ENCODE measurements around the gene CDH4.

Gene CDH4

DNA sequence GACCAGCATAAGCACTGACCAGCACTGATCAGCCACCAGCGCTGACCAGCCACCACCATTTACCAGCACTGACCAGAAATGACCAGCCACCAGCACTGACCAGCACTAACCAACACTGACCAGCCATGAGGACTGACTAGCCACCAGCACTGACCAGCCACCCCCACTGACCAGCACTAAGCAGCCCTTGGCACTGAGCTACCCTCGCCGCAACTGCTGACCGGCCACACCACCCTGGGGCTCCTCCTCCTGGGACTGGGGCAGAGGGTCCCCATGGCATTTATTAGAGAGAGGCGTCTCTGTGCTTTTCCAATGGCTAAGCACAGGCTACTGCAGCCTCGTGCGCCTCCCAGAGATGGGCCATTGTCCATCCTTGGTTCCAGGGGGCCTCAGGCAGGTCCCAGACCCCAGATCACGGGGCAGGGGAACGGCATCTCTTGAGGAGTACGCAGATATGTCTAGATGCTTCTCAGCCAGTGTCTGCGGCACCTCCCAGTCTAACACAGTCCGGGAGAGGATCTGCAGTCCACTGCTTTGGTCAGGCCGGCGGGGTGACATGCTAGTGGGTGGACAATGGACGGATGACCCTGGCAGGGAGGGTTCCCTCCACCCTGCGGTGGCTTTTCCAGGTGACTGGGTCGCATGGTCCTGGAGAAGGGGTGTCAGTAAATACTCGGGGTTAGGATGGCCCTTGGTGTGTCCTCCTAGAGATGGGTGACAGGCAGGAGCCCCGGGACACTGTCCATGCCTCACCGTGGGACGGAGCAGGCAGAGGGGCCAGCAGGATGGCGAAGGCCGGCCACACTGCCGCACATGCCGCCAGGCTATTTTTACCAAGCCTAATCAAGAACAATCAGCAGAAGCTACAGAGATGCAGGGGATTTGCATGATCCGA is 645.6 kb downstream of the CDH4 start (continued):
- TF ChIP-seq, protein P1, sequence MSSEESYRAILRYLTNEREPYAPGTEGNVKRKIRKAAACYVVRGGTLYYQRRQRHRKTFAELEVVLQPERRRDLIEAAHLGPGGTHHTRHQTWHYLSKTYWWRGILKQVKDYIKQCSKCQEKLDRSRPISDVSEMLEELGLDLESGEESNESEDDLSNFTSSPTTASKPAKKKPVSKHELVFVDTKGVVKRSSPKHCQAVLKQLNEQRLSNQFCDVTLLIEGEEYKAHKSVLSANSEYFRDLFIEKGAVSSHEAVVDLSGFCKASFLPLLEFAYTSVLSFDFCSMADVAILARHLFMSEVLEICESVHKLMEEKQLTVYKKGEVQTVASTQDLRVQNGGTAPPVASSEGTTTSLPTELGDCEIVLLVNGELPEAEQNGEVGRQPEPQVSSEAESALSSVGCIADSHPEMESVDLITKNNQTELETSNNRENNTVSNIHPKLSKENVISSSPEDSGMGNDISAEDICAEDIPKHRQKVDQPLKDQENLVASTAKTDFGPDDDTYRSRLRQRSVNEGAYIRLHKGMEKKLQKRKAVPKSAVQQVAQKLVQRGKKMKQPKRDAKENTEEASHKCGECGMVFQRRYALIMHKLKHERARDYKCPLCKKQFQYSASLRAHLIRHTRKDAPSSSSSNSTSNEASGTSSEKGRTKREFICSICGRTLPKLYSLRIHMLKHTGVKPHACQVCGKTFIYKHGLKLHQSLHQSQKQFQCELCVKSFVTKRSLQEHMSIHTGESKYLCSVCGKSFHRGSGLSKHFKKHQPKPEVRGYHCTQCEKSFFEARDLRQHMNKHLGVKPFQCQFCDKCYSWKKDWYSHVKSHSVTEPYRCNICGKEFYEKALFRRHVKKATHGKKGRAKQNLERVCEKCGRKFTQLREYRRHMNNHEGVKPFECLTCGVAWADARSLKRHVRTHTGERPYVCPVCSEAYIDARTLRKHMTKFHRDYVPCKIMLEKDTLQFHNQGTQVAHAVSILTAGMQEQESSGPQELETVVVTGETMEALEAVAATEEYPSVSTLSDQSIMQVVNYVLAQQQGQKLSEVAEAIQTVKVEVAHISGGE (tag by site-specific recombination; conservative IDR thresholded peaks at IDR 0.05; ENCODE audit: low read depth), result no peak
- no peak for TF ChIP-seq ZBTB1 (tag by site-specific recombination; IDR thresholded peaks at IDR 0.05)

DNA sequence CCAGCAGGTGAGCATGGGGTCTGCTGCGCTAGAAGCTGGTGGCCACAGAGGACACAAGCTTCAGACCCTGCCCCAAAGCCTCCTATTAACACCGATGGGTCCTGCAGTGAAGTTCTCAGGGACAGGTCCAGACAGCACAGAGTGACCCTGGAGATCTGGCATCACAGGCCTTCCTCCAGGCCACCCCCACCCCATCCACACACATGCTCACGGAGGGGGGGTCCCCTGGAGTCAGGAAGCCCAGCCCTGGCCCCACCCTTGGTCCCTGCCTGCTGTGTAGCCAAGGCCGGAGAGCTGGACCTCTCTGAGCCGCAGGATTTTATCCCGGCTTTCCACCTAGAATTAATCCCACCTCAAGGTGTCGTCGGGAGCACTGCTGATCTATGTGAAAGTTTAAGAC is 646.3 kb downstream of the CDH4 start:
- Histone ChIP-seq H3K9me3 (ENCODE audit: control insufficient read depth, insufficient read depth, low read depth, low read length) (no peaks in the 10 kb centered on the region), H3K4me1 (ENCODE audit: control insufficient read depth, insufficient read depth, low read length) (no peaks in the 10 kb centered on the region), H3K4me3 (ENCODE audit: low read depth, low read length) (no peak overlapping the region), H3K36me3 (ENCODE audit: control insufficient read depth in 2 of 2, insufficient read depth in 1 of 2, low read length in 2 of 2) (no peaks in the 10 kb centered on the region), H3K27ac (ENCODE audit: extremely low read depth, low read depth, low read length) (no peak overlapping the region)
- TF ChIP-seq ZNF114 (tag by site-specific recombination; IDR thresholded peaks at IDR 0.05) (no peak), ZNF48 (tag by site-specific recombination; IDR thresholded peaks at IDR 0.05) (no peak), ZNF707 (tag by site-specific recombination; IDR thresholded peaks at IDR 0.05) (no peak), GLIS1 (tag by site-specific recombination; IDR thresholded peaks at IDR 0.05) (no peak), ZNF394 (tag by site-specific recombination; IDR thresholded peaks at IDR 0.05; ENCODE audit: borderline replicate concordance) (no peak), ZNF223 (tag by site-specific recombination; IDR thresholded peaks at IDR 0.05) (no peak), ZBTB8A (tag by site-specific recombination; IDR thresholded peaks at IDR 0.05) (no peak), ZNF549 (tag by site-specific recombination; IDR thresholded peaks at IDR 0.05) (no peak), ZNF624 (tag by site-specific recombination; IDR thresholded peaks at IDR 0.05) (no peak), ZNF175 (tag by site-specific recombination; IDR thresholded peaks at IDR 0.05) (no peak), ZNF664 (tag by site-specific recombination; IDR thresholded peaks at IDR 0.05) (no peak), ZNF274 (IDR thresholded peaks at IDR 0.05; ENCODE audit: low read length) (no peak), ZNF274 (tag by site-specific recombination; IDR thresholded peaks at IDR 0.05; ENCODE audit: borderline replicate concordance) (no peak)
- TF ChIP-seq, protein P2, sequence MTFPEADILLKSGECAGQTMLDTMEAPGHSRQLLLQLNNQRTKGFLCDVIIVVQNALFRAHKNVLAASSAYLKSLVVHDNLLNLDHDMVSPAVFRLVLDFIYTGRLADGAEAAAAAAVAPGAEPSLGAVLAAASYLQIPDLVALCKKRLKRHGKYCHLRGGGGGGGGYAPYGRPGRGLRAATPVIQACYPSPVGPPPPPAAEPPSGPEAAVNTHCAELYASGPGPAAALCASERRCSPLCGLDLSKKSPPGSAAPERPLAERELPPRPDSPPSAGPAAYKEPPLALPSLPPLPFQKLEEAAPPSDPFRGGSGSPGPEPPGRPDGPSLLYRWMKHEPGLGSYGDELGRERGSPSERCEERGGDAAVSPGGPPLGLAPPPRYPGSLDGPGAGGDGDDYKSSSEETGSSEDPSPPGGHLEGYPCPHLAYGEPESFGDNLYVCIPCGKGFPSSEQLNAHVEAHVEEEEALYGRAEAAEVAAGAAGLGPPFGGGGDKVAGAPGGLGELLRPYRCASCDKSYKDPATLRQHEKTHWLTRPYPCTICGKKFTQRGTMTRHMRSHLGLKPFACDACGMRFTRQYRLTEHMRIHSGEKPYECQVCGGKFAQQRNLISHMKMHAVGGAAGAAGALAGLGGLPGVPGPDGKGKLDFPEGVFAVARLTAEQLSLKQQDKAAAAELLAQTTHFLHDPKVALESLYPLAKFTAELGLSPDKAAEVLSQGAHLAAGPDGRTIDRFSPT (tag by site-specific recombination; IDR thresholded peaks at IDR 0.05), result no peak
- TF ChIP-seq, protein P3, sequence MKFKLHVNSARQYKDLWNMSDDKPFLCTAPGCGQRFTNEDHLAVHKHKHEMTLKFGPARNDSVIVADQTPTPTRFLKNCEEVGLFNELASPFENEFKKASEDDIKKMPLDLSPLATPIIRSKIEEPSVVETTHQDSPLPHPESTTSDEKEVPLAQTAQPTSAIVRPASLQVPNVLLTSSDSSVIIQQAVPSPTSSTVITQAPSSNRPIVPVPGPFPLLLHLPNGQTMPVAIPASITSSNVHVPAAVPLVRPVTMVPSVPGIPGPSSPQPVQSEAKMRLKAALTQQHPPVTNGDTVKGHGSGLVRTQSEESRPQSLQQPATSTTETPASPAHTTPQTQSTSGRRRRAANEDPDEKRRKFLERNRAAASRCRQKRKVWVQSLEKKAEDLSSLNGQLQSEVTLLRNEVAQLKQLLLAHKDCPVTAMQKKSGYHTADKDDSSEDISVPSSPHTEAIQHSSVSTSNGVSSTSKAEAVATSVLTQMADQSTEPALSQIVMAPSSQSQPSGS (tag by site-specific recombination; IDR thresholded peaks at IDR 0.05; ENCODE audit: low read depth), result no peak
- TF ChIP-seq, protein P4, sequence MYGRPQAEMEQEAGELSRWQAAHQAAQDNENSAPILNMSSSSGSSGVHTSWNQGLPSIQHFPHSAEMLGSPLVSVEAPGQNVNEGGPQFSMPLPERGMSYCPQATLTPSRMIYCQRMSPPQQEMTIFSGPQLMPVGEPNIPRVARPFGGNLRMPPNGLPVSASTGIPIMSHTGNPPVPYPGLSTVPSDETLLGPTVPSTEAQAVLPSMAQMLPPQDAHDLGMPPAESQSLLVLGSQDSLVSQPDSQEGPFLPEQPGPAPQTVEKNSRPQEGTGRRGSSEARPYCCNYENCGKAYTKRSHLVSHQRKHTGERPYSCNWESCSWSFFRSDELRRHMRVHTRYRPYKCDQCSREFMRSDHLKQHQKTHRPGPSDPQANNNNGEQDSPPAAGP (tag by site-specific recombination; IDR thresholded peaks at IDR 0.05), result no peak
- TF ChIP-seq, protein P5, sequence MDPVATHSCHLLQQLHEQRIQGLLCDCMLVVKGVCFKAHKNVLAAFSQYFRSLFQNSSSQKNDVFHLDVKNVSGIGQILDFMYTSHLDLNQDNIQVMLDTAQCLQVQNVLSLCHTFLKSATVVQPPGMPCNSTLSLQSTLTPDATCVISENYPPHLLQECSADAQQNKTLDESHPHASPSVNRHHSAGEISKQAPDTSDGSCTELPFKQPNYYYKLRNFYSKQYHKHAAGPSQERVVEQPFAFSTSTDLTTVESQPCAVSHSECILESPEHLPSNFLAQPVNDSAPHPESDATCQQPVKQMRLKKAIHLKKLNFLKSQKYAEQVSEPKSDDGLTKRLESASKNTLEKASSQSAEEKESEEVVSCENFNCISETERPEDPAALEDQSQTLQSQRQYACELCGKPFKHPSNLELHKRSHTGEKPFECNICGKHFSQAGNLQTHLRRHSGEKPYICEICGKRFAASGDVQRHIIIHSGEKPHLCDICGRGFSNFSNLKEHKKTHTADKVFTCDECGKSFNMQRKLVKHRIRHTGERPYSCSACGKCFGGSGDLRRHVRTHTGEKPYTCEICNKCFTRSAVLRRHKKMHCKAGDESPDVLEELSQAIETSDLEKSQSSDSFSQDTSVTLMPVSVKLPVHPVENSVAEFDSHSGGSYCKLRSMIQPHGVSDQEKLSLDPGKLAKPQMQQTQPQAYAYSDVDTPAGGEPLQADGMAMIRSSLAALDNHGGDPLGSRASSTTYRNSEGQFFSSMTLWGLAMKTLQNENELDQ (tag by site-specific recombination; IDR thresholded peaks at IDR 0.05; ENCODE audit: low read depth), result no peak
- ChIA-PET POLR2A (no interaction called here), CTCF (interaction anchor here (0.7 kb wide), 1 partner anchor 264 kb away, joined by 3 read pairs; no protein-coding TSS in a partner anchor)
